OCI-LY3 (cell line): ENCODE measurements around the gene OR4D11.
"Not testable (repeated sequence)": the region's sequence is repeated elsewhere in the genome, so short reads cannot be mapped to it uniquely, and the experiment has no call there.

Experiments used
- H2AFZ ChIP-seq: fragments of 200-600, 300-600 bp; shearing (Covaris generic); 2 replicates; pipeline ENCODE4 v1.6.0; 2014; ENCODE audit warnings: antibody characterized with exemption, low read depth, low read length
- H3K27ac ChIP-seq: fragments of 200-600, 300-600 bp; sonication (generic); 2 replicates; pipeline ENCODE4 v1.5.1; 2014; ENCODE audit warnings: mild to moderate bottlenecking, low read length, moderate library complexity, mixed read lengths
- H3K27me3 ChIP-seq: fragments of 200-600, 300-600 bp; sonication (generic); 2 replicates; pipeline ENCODE4 v1.6.1; 2014; ENCODE audit warnings: low read depth, low read length, mixed read lengths
- H3K36me3 ChIP-seq: fragments of 200-600, 300-600 bp; sonication (generic); replicated peaks from 2 replicates; pipeline ENCODE3; 2014; ENCODE audit warnings: low read depth, low read length, mixed read lengths
- H3K4me1 ChIP-seq: fragments of 300-600, 200-600 bp; sonication (generic); 2 replicates; pipeline ENCODE4 v1.6.1; 2014; ENCODE audit warnings: low read length, mixed read lengths
- H3K4me2 ChIP-seq: fragments of 200-600, 300-600 bp; sonication (generic); 2 replicates; pipeline ENCODE4 v1.6.1; 2014; ENCODE audit warnings: low read length, mixed read lengths
- H3K4me3 ChIP-seq: fragments of 300-600, 200-600 bp; sonication (generic); 2 replicates; pipeline ENCODE4 v1.5.1; 2014; ENCODE audit warnings: antibody characterized with exemption, mild to moderate bottlenecking, low read length, moderate library complexity
- H3K79me2 ChIP-seq: fragments of 300-600, 200-600 bp; shearing (Covaris generic); 2 replicates; pipeline ENCODE4 v1.6.1; 2014; ENCODE audit warnings: mild to moderate bottlenecking, low read length, mixed read lengths
- H3K9ac ChIP-seq: fragments of 300-600, 200-600 bp; shearing (Covaris generic); 2 replicates; pipeline ENCODE4 v1.6.0; 2014; ENCODE audit warnings: mild to moderate bottlenecking, low read length, moderate library complexity
- H3K9me3 ChIP-seq: fragments of 200-600, 300-600 bp; shearing (Covaris generic); 2 replicates; pipeline ENCODE4 v1.6.1; 2014; ENCODE audit warnings: low read length, mixed read lengths; ENCODE audit not compliant: insufficient read depth
- H4K20me1 ChIP-seq: fragments of 200-600, 300-600 bp; sonication (generic); 2 replicates; pipeline ENCODE4 v1.6.1; 2016; ENCODE audit warnings: low read length, mixed read lengths; ENCODE audit not compliant: insufficient read depth
- CTCF ChIP-seq: fragments of 200-600, 300-600 bp; sonication (generic); IDR thresholded peaks from 2 replicates; pipeline ENCODE4 v1.5.1; 2014; ENCODE audit warnings: antibody characterized with exemption, low read length, low read depth
- EZH2phosphoT487 ChIP-seq: fragments of 200-600 bp; shearing (Covaris generic); IDR thresholded peaks from 2 replicates; pipeline ENCODE4 v1.6.1; 2018; ENCODE audit warnings: antibody characterized with exemption, mixed run types, low read depth

Gene OR4D11

DNA sequence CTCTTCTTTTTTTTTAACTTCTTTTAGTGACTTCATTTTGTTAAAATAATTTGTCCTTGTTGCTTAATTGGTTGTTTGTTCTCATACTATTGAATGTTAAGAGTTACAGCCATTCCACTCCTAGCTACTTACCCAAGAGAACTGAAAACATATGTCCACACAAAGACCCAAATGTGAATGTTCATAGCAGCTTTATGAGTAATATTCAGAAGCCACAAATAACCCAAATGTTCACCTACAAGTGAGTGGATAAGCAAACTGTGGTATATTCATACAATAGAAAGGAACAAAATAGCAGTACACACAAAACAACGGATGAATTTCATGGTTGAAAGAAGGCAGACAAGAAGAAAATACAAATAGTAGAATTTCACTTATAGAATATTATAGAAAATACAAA is 1.4 kb upstream of the OR4D11 start:
- Histone ChIP-seq H3K9ac (no peak overlapping the region), H3K36me3 (no peaks in the 10 kb centered on the region), H3K79me2 (no peaks in the 10 kb centered on the region), H3K9me3 (no peaks in the 10 kb centered on the region), H3K4me2 (no peak overlapping the region), H4K20me1 (no peaks in the 10 kb centered on the region), H3K27me3 (no peaks in the 10 kb centered on the region), H3K4me3 (no peak overlapping the region), H3K4me1 (no peaks in the 10 kb centered on the region), H2AFZ (no peak overlapping the region), H3K27ac (no peak overlapping the region)
- no peak for TF ChIP-seq EZH2phosphoT487
- no peak for TF ChIP-seq CTCF

GRCh38 chr11:59510941-59511589 is 7.7 kb downstream of the OR4D11 start, which contains the start of gene OR4D9:
TSS of gene OR4D9 (plus strand) at chr11:59511539. CDS start at chr11:59514913, 3,374 bp downstream.
- H3K9ac ChIP-seq: no peak within 1 kb of the TSS
- no peaks in the 10 kb centered on the region for H3K9me3 ChIP-seq
- no peaks in the 10 kb centered on the region for H4K20me1 ChIP-seq
- H3K79me2 ChIP-seq: no peaks in the 10 kb centered on the region
- TF ChIP-seq CTCF (no peak), EZH2phosphoT487 (no peak)
- H3K4me3 ChIP-seq: no peak within 1 kb of the TSS
- no peaks in the 10 kb centered on the region for H3K4me1 ChIP-seq
- H3K4me2 ChIP-seq: no peak within 1 kb of the TSS
- H2AFZ ChIP-seq: no peak within 1 kb of the TSS
- peaks cover 10% of the 10 kb centered on the region; the same call in 1 of the 2 replicates for H3K27me3 ChIP-seq
- no peak within 1 kb of the TSS for H3K27ac ChIP-seq
- H3K36me3 ChIP-seq: no peaks in the 10 kb centered on the region

DNA sequence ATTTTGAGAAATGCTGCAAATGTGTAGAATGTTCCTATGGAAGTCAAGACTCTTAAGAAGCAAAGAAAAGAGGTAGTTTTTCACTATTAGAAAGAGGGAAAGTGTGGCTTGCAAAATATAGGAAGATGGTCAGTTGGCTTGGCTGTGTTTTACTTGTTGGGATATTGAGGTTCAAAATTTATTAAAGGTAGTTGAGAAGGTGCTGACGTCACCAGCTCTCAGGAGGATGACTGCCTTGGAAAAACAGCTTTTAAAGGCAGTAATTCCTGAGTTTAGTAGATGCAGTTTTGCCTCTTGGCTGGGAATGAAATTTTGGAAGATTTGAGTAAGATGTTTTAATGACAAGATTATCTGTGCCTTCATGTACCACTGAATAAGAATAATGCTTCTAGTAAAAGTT is 8.3 kb downstream of the OR4D11 start:
- Histone ChIP-seq H3K36me3 (no peaks in the 10 kb centered on the region), H3K4me1 (no peaks in the 10 kb centered on the region), H2AFZ (no peak overlapping the region), H3K9ac (no peak overlapping the region), H3K4me3 (no peak overlapping the region), H3K27ac (no peak overlapping the region), H3K79me2 (no peaks in the 10 kb centered on the region), H3K4me2 (no peak overlapping the region), H3K9me3 (no peaks in the 10 kb centered on the region), H3K27me3 (peaks cover 10% of the 10 kb centered on the region; the same call in 1 of the 2 replicates), H4K20me1 (no peaks in the 10 kb centered on the region)
- TF ChIP-seq CTCF (no peak), EZH2phosphoT487 (no peak)

GRCh38 chr11:59520139-59520538 is 16.8 kb downstream of the OR4D11 start:
- H3K4me2 ChIP-seq, H2AFZ ChIP-seq, H3K79me2 ChIP-seq, H3K27ac ChIP-seq, H3K9ac ChIP-seq, H3K27me3 ChIP-seq, H3K9me3 ChIP-seq, H3K4me3 ChIP-seq, H3K36me3 ChIP-seq, H4K20me1 ChIP-seq, H3K4me1 ChIP-seq: not testable (repeated sequence)
